ENCODE data around the gene PRR5L.

Gene PRR5L

DNA sequence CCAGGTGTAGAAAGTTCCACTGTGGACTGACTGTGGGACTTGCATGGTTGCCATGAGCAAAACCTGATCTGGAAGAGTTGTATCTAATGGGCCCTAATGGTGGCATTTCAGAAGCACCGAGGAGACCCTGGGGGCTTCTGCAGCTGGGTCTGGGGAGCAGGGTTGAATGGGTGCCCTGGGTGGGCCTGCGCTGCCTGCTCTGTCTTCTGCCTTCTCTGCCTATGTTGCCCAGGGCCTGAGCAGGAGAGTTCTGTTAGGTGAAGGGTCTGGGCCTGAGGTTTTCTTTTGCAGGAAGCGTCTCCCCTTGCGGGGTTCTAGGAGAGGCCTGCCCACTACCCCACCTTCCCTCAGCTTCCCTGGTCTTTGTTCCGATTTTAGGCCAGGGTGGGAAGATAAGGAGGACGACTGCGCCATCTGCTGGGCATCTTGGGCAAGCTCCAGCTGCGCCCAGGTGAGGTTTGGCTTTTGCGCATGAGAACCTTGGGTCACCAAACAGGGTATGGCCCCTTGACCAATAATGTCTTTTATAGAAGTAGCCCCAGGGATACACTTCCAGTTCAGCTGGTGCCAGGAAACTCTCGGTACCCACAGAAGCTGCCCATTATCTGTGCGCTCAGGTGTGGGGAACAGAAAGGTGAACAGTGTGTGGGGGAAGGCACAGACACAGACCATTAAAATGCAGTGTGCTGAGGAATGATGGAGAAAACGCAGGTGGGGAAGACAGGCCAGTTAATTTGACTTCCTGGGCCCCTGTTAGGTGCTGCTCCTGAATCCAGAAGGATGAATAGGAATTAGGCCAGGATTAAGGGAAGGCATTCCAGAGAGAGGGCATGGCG lies 30.1 kb upstream of the PRR5L start:
- Histone ChIP-seq H3K4me1 (ENCODE audit: control insufficient read depth, insufficient read depth, low read length) (no peaks in the 10 kb centered on the region), H3K27me3 (ENCODE audit: control insufficient read depth, insufficient read depth, low read length) (no peaks in the 10 kb centered on the region), H3K9ac (ENCODE audit: low read length) (no peak overlapping the region), H3K9me3 (ENCODE audit: control insufficient read depth, low read length) (no peaks in the 10 kb centered on the region), H3K4me3 (ENCODE audit: low read length) (no peak overlapping the region), H3K36me3 (ENCODE audit: control insufficient read depth, insufficient read depth, low read length) (no peaks in the 10 kb centered on the region)

- H3K36me3 ChIP-seq (ENCODE audit: control insufficient read depth, insufficient read depth, low read length) = no peaks in the 10 kb centered on the region
- no peaks in the 10 kb centered on the region for H3K9me3 ChIP-seq (ENCODE audit: control insufficient read depth, low read length)
- H3K9ac ChIP-seq (ENCODE audit: low read length) = no peak overlapping the region
- no peaks in the 10 kb centered on the region for H3K4me1 ChIP-seq (ENCODE audit: control insufficient read depth, insufficient read depth, low read length)
- H3K4me3 ChIP-seq (ENCODE audit: low read length) = no peak overlapping the region
- no peaks in the 10 kb centered on the region for H3K27me3 ChIP-seq (ENCODE audit: control insufficient read depth, insufficient read depth, low read length)
Measured at GRCh38 chr11:36266767-36267166, 29.3 kb upstream of the PRR5L start.

- Histone ChIP-seq H3K9me3 (ENCODE audit: control insufficient read depth, low read length) (no peaks in the 10 kb centered on the region), H3K4me3 (ENCODE audit: low read length) (no peak overlapping the region), H3K27me3 (ENCODE audit: control insufficient read depth, insufficient read depth, low read length) (no peaks in the 10 kb centered on the region), H3K4me1 (ENCODE audit: control insufficient read depth, insufficient read depth, low read length) (no peaks in the 10 kb centered on the region), H3K36me3 (ENCODE audit: control insufficient read depth, insufficient read depth, low read length) (no peaks in the 10 kb centered on the region), H3K9ac (ENCODE audit: low read length) (no peak overlapping the region)
Measured at GRCh38 chr11:36268337-36268985, 27.6 kb upstream of the PRR5L start.

DNA sequence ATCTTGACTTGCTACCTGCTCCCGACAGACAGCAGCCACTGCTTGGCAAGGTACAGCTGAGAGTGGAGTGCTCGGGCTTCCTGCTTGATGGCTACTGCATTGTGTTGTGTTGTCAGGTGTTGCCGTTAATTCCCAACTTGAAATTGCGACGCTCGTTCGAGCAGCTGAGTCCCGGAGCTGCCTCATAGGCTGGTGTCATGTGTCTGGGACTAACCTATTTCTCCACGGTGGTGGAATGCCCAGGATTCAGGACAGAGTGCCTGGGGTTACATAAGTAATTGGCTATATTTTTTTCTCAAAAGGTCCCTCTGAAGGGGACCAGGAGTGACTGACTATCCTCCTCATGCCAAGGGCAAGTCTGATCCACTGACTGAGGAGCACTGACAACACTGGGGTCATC lies 25.4 kb upstream of the PRR5L start:
- Histone ChIP-seq H3K9me3 (ENCODE audit: control insufficient read depth, low read length) (no peaks in the 10 kb centered on the region), H3K9ac (ENCODE audit: low read length) (no peak overlapping the region), H3K36me3 (ENCODE audit: control insufficient read depth, insufficient read depth, low read length) (no peaks in the 10 kb centered on the region)

GRCh38 chr11:36271794-36272407 lies 24.2 kb upstream of the PRR5L start:
- H3K36me3 ChIP-seq (ENCODE audit: control insufficient read depth, insufficient read depth, low read length) = no peaks in the 10 kb centered on the region
- H3K4me1 ChIP-seq (ENCODE audit: control insufficient read depth, insufficient read depth, low read length) = no peaks in the 10 kb centered on the region
- no peak overlapping the region for H3K4me3 ChIP-seq (ENCODE audit: low read length)
- H3K9me3 ChIP-seq (ENCODE audit: control insufficient read depth, low read length) = no peaks in the 10 kb centered on the region
- no peaks in the 10 kb centered on the region for H3K27me3 ChIP-seq (ENCODE audit: control insufficient read depth, insufficient read depth, low read length)
- H3K9ac ChIP-seq (ENCODE audit: low read length) = no peak overlapping the region

More for the DNA sequence above, 25.4 kb upstream of the PRR5L start:
- H3K4me3 ChIP-seq (ENCODE audit: low read length) = no peak overlapping the region
- H3K27me3 ChIP-seq (ENCODE audit: control insufficient read depth, insufficient read depth, low read length) = no peaks in the 10 kb centered on the region
- no peaks in the 10 kb centered on the region for H3K4me1 ChIP-seq (ENCODE audit: control insufficient read depth, insufficient read depth, low read length)

- Histone ChIP-seq H3K4me3 (ENCODE audit: low read length) (no peak overlapping the region), H3K9me3 (ENCODE audit: control insufficient read depth, low read length) (no peaks in the 10 kb centered on the region), H3K36me3 (ENCODE audit: control insufficient read depth, insufficient read depth, low read length) (no peaks in the 10 kb centered on the region), H3K4me1 (ENCODE audit: control insufficient read depth, insufficient read depth, low read length) (no peaks in the 10 kb centered on the region), H3K27me3 (ENCODE audit: control insufficient read depth, insufficient read depth, low read length) (no peaks in the 10 kb centered on the region), H3K9ac (ENCODE audit: low read length) (no peak overlapping the region)
Measured at GRCh38 chr11:36273110-36273509, 23.0 kb upstream of the PRR5L start.

- Histone ChIP-seq H3K9ac (ENCODE audit: low read length) (no peak overlapping the region), H3K9me3 (ENCODE audit: control insufficient read depth, low read length) (no peaks in the 10 kb centered on the region), H3K4me3 (ENCODE audit: low read length) (no peak overlapping the region), H3K4me1 (ENCODE audit: control insufficient read depth, insufficient read depth, low read length) (no peaks in the 10 kb centered on the region), H3K36me3 (ENCODE audit: control insufficient read depth, insufficient read depth, low read length) (no peaks in the 10 kb centered on the region), H3K27me3 (ENCODE audit: control insufficient read depth, insufficient read depth, low read length) (no peaks in the 10 kb centered on the region)
Measured at GRCh38 chr11:36274414-36274813, 21.7 kb upstream of the PRR5L start.

DNA sequence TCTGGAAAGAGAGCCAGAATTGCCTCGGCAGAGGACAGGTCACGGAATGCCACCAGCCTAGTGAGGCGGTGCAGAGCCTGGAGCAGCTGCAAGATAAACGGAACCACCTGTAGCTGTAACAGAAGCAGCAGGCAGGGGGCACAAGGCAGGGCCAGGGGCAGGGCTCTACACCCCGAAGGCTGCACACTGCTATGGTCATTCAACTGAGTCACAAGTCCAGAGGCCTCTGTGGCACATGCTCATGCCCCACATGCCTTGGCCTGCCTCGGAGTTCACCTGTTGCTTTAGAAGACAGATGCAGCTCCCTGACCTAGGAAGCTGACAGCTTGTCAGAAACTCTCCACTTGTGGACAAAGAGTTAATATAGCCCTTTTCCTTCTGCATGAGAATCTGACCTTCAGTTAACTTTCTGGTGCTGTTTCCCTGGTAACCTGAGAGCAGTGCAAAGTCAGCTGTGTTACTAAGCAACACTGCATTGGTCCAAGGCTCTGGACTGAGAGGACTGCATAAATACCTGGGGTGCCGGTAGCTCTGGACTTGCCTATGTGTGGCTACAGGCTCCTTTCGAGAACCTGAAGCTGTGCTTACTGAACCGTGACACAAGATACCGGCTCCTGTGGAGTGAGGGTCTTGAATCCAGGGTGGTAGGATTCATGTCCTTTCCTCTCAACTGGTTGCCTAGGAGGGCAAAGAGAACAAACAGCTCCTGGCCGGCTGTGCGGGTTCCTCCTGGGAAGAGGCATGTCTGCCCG lies 17.4 kb upstream of the PRR5L start:
- Histone ChIP-seq H3K27me3 (ENCODE audit: control insufficient read depth, insufficient read depth, low read length) (no peaks in the 10 kb centered on the region), H3K9me3 (ENCODE audit: control insufficient read depth, low read length) (no peaks in the 10 kb centered on the region), H3K9ac (ENCODE audit: low read length) (no peak overlapping the region), H3K4me1 (ENCODE audit: control insufficient read depth, insufficient read depth, low read length) (peaks cover 6% of the 10 kb centered on the region), H3K4me3 (ENCODE audit: low read length) (no peak overlapping the region), H3K36me3 (ENCODE audit: control insufficient read depth, insufficient read depth, low read length) (no peaks in the 10 kb centered on the region)

GRCh38 chr11:36280531-36280930 lies 15.6 kb upstream of the PRR5L start:
- H3K27me3 ChIP-seq (ENCODE audit: control insufficient read depth, insufficient read depth, low read length) = no peaks in the 10 kb centered on the region
- no peaks in the 10 kb centered on the region for H3K9me3 ChIP-seq (ENCODE audit: control insufficient read depth, low read length)
- no peak overlapping the region for H3K4me3 ChIP-seq (ENCODE audit: low read length)
- peaks cover 6% of the 10 kb centered on the region for H3K4me1 ChIP-seq (ENCODE audit: control insufficient read depth, insufficient read depth, low read length)
- no peaks in the 10 kb centered on the region for H3K36me3 ChIP-seq (ENCODE audit: control insufficient read depth, insufficient read depth, low read length)
- H3K9ac ChIP-seq (ENCODE audit: low read length) = no peak overlapping the region

DNA sequence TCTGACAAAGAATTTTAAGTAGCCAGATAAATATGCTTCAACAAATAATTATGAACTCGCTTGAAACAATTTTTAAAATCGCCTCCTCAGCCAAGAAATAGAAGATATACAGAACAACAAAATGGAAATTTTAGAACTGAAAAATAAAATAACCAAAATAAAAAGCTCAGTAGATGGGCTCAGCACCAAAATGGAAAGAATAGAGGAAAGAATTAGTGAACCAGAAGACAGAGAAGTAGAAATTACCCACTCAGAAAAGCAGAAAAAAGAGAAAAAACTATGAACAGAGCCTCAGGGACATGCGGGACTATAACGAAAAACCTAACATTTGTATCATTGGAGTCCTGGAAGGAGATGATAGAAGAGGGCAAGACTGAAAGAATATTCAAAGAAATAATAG lies 14.2 kb upstream of the PRR5L start:
- H3K4me1 ChIP-seq (ENCODE audit: control insufficient read depth, insufficient read depth, low read length) = peaks cover 6% of the 10 kb centered on the region
- H3K9me3 ChIP-seq (ENCODE audit: control insufficient read depth, low read length) = no peaks in the 10 kb centered on the region
- no peak overlapping the region for H3K9ac ChIP-seq (ENCODE audit: low read length)
- no peak overlapping the region for H3K4me3 ChIP-seq (ENCODE audit: low read length)
- H3K27me3 ChIP-seq (ENCODE audit: control insufficient read depth, insufficient read depth, low read length) = no peaks in the 10 kb centered on the region
- no peaks in the 10 kb centered on the region for H3K36me3 ChIP-seq (ENCODE audit: control insufficient read depth, insufficient read depth, low read length)

DNA sequence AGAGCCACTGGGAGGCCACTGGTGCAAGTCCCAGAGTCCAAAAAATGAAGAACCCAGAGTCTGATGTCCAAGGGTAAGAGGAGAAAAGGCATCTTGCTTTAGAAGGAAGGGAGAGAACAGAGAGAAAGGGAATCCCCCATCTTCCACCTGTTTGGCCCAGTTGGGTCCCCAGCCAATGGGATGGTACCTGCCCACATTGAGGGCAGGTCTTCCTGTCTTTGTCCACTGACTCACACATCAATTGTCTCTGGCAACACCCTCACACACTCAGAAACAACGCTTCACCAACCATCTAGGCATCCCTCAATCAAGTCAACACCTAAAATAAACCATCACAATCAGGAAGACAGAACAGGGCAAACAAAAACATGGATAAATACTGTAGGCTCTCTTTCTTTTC lies 13.2 kb upstream of the PRR5L start:
- peaks cover 6% of the 10 kb centered on the region for H3K4me1 ChIP-seq (ENCODE audit: control insufficient read depth, insufficient read depth, low read length)
- no peak overlapping the region for H3K4me3 ChIP-seq (ENCODE audit: low read length)
- H3K27me3 ChIP-seq (ENCODE audit: control insufficient read depth, insufficient read depth, low read length) = no peaks in the 10 kb centered on the region
- no peak overlapping the region for H3K9ac ChIP-seq (ENCODE audit: low read length)
- no peaks in the 10 kb centered on the region for H3K36me3 ChIP-seq (ENCODE audit: control insufficient read depth, insufficient read depth, low read length)
- no peaks in the 10 kb centered on the region for H3K9me3 ChIP-seq (ENCODE audit: control insufficient read depth, low read length)

All from mucosa of stomach (tissue), 1 donor.